ENCODE data around the gene TAL1.
A peak's percentile ranks its signal among the peaks of the same experiment; 100 is the strongest.

TAL1 gene

GRCh38 chr1:47178020-47178419 lies 54.0 kb downstream of the TAL1 start:
- no peak for DNase-seq (ENCODE audit: extremely low read depth in 1 of 2, low read depth in 1 of 2)

GRCh38 chr1:47175227-47175934 lies 56.6 kb downstream of the TAL1 start:
- peak in 1 of 2 donors; percentile 26 for DNase-seq (ENCODE audit: extremely low read depth in 1 of 2, low read depth in 1 of 2)

GRCh38 chr1:47174656-47175020 lies 57.4 kb downstream of the TAL1 start:
- DNase-seq (ENCODE audit: extremely low read depth in 1 of 2, low read depth in 1 of 2), result no peak

- no peak for DNase-seq (ENCODE audit: extremely low read depth in 1 of 2, low read depth in 1 of 2)
These were observed 59.2 kb downstream of the TAL1 start for GRCh38 chr1:47172782-47173181.
